ENCODE data around the gene BLID.

BLID gene

DNA sequence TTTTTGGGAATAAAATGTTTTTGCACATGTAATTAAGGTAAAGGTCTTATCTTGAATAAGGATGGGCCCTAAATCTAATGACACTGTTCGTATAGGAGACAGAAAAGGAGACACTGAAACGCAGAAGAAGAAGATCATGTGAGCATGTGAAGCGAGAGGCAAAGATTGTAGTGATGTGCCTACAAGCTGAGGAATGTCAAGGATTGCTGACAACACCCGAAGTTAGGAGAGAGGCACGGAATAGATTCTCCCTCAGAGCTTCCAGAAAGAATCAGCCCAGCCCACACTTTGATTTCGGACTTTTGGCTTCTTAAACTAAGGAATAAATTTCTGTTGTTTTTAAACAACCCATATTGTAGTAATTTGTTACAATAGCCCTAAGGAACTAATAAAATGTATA lies 4.1 kb upstream of the BLID start:
- no peaks in the 10 kb centered on the region for H3K27me3 Mint-ChIP-seq
- H3K4me3 Mint-ChIP-seq = no peak overlapping the region
- no peaks in the 10 kb centered on the region for H3K4me1 Mint-ChIP-seq
- H3K36me3 Mint-ChIP-seq = no peaks in the 10 kb centered on the region
- H3K27ac Mint-ChIP-seq = no peak overlapping the region
- no peaks in the 10 kb centered on the region for H3K9me3 Mint-ChIP-seq

DNA sequence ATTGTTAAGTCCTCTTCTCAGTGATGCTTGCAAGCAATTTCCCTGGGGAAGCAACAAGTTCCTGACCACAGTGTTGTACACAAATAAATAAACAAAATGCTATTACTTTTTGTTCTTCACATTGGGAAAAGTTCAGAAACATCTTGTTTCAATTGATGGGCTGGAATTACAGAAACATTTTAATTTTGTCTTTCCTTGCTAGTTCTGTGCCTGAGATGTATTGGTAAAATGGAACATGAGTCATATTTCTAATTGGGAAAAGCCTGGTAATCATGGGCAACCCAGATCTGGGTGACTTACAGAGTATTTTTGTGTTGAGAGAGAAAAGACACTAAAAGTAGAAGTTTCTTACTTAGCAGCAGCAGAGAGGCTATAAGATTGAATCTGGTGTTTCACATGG lies 576 bp upstream of the BLID start:
- no peaks in the 10 kb centered on the region for H3K4me1 Mint-ChIP-seq

DNA sequence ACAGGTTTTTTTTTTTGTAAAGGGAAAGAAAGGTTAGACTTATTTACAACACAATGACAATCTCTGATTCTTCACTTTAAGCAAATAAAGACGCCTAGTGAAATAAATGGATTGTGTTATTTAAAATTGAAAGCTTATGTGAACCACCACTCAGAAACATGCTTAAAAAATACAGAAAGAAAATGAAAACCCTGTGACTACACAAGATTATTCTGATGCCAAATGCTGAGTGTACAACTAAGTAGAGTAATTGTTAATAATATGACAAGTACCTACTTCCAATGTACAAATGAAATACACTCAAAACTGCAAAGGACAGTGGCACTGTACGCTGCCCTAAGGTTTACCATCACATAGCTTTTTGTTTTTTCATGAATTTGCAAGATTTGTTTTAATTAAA lies 1.0 kb downstream of the BLID start:
- no peaks in the 10 kb centered on the region for H3K36me3 Mint-ChIP-seq
- H3K4me1 Mint-ChIP-seq = no peaks in the 10 kb centered on the region
- H3K4me3 Mint-ChIP-seq = no peak overlapping the region
- H3K9me3 Mint-ChIP-seq = no peaks in the 10 kb centered on the region
- no peak overlapping the region for H3K27ac Mint-ChIP-seq
- peaks cover 3% of the 10 kb centered on the region for H3K27me3 Mint-ChIP-seq

More for the DNA sequence above, 576 bp upstream of the BLID start:
- Mint-ChIP-seq H3K9me3 (no peaks in the 10 kb centered on the region), H3K4me3 (no peak overlapping the region), H3K27me3 (peaks cover 3% of the 10 kb centered on the region), H3K27ac (no peak overlapping the region), H3K36me3 (no peaks in the 10 kb centered on the region)

DNA sequence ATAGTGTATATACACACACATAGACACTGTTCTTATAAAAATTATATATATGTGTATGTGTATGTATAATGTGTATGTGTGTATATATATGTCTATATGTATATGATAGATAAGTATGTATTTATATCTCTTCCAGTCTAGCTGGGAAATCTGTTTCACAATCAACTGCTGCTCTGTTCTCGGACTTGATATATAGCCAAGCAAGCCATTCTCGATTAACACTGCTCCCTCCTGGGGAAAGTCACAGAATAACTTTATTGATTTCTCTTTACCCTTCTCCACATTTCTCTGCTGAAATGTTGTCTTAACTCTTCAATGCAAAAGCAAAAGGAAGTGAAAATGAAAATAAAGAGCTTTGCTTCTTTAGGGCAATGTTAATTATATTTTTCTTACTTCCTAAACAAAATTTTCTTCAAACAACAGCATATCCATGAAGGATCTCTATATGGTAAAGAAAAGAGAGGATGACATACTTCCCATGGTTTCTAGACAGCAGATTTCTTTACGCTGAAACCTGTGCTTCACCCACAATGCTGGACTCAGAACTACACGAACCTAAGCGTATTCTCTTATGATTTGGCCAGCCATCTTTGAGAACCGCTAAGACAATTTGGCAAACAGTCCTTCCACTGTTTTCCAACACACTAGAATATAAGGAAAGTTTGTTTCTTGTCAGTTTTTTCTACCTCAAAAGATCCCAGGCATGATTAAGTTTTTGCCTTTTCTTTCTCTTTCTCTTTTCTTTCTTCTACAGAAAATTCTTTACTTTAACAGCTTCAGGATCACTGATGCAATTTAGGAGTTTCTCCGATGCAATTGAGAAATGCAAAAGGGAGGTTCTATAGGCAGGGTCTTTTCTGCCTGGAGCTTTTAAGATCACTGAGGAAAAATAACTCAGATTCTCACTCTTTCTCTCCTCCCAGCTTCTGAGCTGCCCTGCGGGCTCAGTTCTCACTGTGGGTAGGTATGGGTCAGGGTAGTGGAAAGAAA lies 1.9 kb downstream of the BLID start:
- Mint-ChIP-seq H3K27me3 (peaks cover 3% of the 10 kb centered on the region), H3K36me3 (no peaks in the 10 kb centered on the region), H3K9me3 (no peaks in the 10 kb centered on the region), H3K4me3 (no peak overlapping the region), H3K4me1 (no peaks in the 10 kb centered on the region), H3K27ac (no peak overlapping the region)

DNA sequence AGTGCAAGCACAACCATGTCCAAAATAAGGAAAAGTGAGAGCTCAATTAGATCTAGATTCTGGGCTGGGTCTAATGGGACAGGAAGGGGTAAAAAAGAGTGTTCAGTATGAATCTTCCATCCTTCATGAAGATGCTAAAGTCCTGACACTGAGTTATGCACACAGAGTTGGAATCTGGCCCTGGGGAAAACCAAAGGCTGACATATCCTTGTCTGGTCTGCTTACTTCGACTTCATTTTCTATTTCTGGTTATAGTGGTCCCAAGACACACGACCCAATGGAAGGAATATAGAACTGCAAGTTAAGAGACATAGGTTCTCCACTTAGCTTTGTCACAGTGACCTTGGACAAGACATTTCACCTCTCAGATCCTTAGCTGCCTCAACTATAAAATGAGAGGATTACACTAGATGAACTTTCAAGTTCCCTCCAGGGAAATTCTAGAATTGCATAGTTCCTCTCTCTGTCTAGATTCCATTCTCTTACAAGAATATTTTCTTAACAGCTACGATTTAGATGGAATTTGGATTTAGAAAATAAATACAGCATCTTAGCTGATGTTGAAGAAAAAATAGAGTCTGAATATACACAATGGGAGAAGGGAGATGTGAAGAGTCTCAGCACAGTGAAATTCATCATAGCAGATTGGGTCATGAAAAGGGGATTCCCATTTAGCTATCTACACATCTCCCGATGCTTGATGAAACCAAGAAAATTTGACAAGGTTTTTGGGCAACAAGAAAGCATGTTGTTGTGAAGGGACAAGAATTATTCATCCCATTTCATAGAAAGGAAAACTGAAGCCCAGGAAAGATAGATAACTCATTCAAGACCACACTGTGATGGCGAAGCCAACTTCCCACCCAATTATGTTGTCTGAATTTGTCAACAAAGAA lies 3.3 kb downstream of the BLID start:
- Mint-ChIP-seq H3K9me3 (no peaks in the 10 kb centered on the region), H3K4me1 (no peaks in the 10 kb centered on the region), H3K36me3 (no peaks in the 10 kb centered on the region), H3K4me3 (no peak overlapping the region), H3K27me3 (peaks cover 3% of the 10 kb centered on the region), H3K27ac (no peak overlapping the region)

DNA sequence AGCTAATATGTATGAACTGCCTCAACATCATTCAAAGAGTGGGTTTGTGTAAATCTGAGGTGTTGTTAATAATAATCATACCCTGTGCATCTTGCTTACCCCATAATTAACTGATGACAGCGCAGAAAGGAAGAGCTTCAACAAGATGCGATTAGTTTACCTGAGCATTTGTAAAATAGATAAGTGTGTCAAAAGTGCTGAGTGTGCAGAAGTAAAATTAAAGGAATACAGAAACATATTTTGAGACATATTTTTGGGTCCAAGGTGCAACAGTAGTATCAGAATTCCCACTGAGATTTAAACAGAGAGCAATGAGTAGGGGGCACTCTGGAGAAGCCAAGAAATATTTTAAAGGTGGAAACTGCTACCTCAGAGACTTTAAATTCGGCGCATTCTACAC lies 6.1 kb downstream of the BLID start:
- Mint-ChIP-seq H3K27ac (no peak overlapping the region), H3K27me3 (peaks cover 7% of the 10 kb centered on the region), H3K4me1 (no peaks in the 10 kb centered on the region), H3K9me3 (no peaks in the 10 kb centered on the region), H3K36me3 (no peaks in the 10 kb centered on the region), H3K4me3 (no peak overlapping the region)

DNA sequence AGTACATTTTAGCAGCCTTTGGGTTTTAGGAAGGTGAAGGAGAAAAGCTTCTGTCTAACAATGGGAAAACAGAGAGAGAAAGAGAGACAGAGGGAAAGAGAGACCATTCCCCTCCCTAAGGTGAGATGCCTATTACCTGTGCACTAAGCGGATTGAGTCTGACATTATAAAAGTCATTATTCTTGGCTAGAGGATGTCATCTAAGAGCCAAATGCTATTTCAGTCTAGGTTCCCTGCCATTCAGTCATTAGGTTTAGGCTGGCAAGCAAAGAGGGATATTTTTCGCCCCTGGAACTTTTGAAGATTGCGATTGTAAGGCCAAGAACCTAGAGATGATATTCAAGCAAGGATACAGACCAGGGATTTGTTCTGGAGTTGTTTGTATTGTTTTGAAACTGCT lies 7.2 kb downstream of the BLID start:
- no peak overlapping the region for H3K27ac Mint-ChIP-seq
- H3K4me1 Mint-ChIP-seq = no peaks in the 10 kb centered on the region
- H3K27me3 Mint-ChIP-seq = peaks cover 7% of the 10 kb centered on the region
- no peaks in the 10 kb centered on the region for H3K36me3 Mint-ChIP-seq
- no peak overlapping the region for H3K4me3 Mint-ChIP-seq
- H3K9me3 Mint-ChIP-seq = no peaks in the 10 kb centered on the region

DNA sequence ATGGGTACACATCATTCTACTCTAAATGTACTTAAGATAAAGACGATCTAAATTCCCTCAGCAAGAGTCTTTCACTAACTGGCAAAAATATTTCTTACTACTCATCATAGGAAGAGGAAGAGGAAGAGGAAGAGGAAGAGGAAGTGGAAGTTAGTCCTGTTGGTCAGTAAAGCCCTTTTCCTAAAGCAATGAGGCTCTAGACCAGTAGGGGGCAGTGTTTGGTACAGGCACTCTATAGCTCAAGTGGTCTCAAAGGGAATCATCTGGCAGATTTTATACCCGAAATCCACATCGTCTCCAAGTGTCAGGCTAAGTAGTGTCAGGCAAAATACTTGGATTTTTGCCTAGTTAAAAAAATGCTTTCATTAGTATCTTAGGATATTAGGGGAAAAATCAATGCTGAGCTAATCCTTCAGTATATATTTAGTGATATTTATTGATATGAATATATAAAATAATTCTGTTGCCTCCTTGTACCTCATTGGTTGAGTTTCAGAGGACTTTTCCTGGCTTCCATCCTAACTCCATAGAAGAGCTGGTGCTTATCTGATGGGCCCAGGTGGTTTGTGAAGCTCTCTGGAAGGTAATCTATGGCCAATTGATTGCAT lies 7.7 kb downstream of the BLID start:
- Mint-ChIP-seq H3K27me3 (peaks cover 7% of the 10 kb centered on the region), H3K27ac (no peak overlapping the region), H3K9me3 (no peaks in the 10 kb centered on the region), H3K36me3 (no peaks in the 10 kb centered on the region), H3K4me3 (no peak overlapping the region), H3K4me1 (no peaks in the 10 kb centered on the region)

DNA sequence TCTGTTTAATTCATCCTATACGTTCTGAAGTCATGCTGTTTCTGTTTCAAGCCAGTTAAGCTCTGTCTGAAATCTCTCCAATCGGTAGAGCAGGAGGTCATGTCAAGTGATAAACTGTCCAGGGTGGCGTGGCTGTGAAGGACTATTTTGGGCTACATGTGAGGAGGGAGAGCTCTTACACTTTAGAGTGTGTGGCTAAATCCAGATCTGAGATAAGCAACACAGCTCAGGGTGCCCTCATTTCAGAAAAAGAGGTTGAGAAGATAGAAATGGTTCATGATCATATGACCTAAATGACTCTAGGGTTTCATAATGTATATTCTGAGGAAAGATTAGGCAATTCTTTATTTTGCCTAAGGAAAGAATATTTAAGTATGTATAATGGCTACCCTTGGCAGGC lies 8.4 kb downstream of the BLID start:
- H3K4me1 Mint-ChIP-seq = no peaks in the 10 kb centered on the region
- H3K4me3 Mint-ChIP-seq = no peak overlapping the region
- H3K36me3 Mint-ChIP-seq = no peaks in the 10 kb centered on the region
- peaks cover 6% of the 10 kb centered on the region for H3K27me3 Mint-ChIP-seq
- no peak overlapping the region for H3K27ac Mint-ChIP-seq
- H3K9me3 Mint-ChIP-seq = no peaks in the 10 kb centered on the region

DNA sequence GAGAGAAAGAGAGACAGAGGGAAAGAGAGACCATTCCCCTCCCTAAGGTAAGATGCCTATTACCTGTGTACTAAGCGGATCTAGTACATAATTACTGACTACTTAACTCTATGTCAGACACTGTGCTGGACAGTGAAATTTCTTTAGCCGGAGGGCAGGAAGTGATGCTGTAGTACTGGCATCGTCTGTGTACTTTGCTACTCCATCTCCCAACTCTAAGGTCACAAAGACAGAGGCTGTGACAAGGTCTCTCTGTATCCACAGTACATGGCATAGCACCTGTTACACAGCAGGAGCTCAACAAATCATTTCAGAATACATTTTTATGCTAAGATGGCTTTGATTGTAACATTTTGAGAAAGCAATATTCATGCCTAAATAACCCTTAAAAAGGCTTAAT lies 9.0 kb downstream of the BLID start:
- no peaks in the 10 kb centered on the region for H3K4me1 Mint-ChIP-seq
- no peak overlapping the region for H3K4me3 Mint-ChIP-seq
- no peaks in the 10 kb centered on the region for H3K9me3 Mint-ChIP-seq
- peaks cover 4% of the 10 kb centered on the region for H3K27me3 Mint-ChIP-seq
- no peaks in the 10 kb centered on the region for H3K36me3 Mint-ChIP-seq
- H3K27ac Mint-ChIP-seq = no peak overlapping the region

DNA sequence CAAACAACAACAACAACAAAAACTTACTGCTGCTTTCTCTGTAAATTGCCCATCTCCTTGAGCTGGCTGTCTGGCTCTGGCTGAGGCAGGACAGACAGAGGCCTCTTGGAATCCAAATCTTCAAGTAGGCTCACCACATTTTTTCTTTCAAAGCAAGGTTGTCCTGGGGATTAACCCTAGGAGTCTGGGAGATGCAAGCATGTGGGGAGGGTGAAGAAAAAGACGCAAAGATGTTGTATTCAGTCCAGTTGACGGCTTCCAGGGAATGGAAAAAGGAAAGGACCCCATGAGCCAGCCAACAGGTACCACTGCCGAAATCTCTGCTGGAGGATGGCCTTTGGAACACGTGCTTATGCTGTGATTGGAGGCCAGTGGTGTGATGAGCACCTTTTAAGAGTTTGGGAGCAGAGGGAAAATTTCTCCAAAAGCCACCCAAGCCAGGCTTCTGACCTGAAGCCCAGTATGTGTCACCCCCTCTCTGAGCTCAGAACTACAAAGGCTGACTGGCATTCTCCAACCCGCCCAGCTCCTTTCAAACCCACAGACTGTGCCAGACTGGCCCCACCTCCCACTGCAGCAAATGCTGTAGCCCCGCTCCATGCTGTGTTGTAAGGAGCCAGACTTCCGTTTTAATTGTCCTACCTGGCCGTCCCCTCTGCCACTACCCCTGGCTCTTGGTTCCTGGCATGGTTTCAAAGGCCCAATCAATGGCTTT lies 10.8 kb downstream of the BLID start:
- peaks cover 10% of the 10 kb centered on the region for H3K27me3 Mint-ChIP-seq
- no peaks in the 10 kb centered on the region for H3K36me3 Mint-ChIP-seq

DNA sequence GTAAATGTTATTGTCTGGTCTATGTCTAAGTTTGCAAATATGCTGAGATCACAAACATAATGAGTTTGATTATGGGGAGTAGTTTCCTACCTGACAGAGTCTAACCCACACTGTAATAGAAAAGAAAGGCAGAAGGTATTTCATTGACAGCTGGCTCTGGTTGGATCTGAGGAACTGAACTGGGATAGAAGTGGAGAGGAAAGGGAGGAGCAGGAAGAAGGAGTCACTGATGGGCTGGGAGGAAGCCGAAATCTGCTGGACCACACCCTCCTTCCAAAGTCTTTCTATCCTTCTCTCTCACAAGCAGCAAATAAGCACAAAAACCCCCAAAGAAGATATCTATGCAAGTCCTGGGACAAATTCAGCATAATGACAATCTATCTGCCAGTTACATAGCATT lies 11.7 kb downstream of the BLID start:
- Mint-ChIP-seq H3K9me3 (peaks cover 5% of the 10 kb centered on the region), H3K36me3 (no peaks in the 10 kb centered on the region), H3K4me1 (peaks cover 17% of the 10 kb centered on the region), H3K4me3 (no peak overlapping the region), H3K27me3 (peaks cover 17% of the 10 kb centered on the region), H3K27ac (no peak overlapping the region)

More for the DNA sequence above, 10.8 kb downstream of the BLID start:
- Mint-ChIP-seq H3K27ac (no peak overlapping the region), H3K4me1 (peaks cover 11% of the 10 kb centered on the region), H3K4me3 (no peak overlapping the region), H3K9me3 (peaks cover under 1% of the 10 kb centered on the region)

DNA sequence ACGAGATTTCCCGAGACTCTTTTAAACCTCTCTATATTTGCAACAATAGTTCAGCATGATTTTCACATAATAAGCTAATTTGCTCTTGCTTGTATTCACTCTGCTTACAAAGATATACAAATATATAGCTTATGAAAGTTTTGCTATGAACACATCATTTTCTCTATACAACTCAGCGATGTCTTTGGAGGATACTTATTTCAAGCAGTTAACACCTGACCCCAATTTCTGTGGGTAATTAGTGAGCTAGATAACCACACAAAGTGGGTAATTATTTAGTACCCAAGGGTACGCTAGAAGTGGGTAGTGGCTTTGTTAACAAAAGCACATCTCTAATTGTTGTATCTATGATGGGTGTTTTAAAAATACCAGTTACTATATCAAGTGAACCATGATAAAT lies 12.3 kb downstream of the BLID start:
- Mint-ChIP-seq H3K9me3 (peaks cover 5% of the 10 kb centered on the region), H3K27me3 (peaks cover 19% of the 10 kb centered on the region), H3K4me3 (no peak overlapping the region), H3K27ac (no peak overlapping the region), H3K4me1 (peaks cover 17% of the 10 kb centered on the region), H3K36me3 (no peaks in the 10 kb centered on the region)

DNA sequence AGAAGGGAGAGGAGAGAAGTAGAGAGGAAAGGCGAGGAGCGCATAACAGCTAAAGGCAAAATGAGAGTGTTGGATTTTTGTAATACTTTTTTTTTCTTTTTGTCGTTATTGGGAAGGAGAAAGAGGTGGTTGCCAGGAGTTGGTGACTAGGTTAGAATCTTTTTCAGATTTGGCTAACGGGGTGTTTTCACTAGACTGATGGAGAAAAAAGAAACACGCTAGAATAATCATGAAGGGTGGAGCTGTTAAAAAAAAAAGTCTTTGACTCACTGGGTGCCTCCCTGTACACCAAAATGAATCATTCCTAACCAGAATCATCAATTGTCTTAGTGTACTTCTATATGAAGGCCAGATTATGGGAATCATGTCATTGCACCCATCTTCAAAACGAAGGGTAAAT lies 12.7 kb downstream of the BLID start:
- H3K4me1 Mint-ChIP-seq = peaks cover 17% of the 10 kb centered on the region
- no peak overlapping the region for H3K27ac Mint-ChIP-seq
- H3K36me3 Mint-ChIP-seq = no peaks in the 10 kb centered on the region
- no peak overlapping the region for H3K4me3 Mint-ChIP-seq
- peaks cover 5% of the 10 kb centered on the region for H3K9me3 Mint-ChIP-seq
- peaks cover 19% of the 10 kb centered on the region for H3K27me3 Mint-ChIP-seq

DNA sequence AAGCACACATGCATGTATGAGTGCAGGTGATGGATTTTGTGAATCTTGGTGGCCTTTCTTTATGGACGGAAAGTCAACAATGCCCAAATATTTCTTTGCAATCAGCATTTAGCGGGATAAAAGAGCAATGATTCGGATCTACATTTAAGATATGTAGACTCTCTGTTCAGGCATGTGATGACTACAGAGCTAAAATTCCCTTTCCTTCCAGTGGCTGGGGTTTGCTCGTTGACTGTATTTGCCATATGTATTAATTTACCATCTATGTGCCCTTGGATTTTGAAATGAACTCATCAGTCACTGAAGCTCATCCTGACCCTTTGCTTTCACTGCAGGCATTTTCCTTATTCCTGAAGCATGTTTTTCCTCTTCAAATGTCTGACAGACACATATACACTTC lies 13.6 kb downstream of the BLID start:
- peaks cover 17% of the 10 kb centered on the region for H3K4me1 Mint-ChIP-seq
- H3K9me3 Mint-ChIP-seq = peaks cover 5% of the 10 kb centered on the region
- no peak overlapping the region for H3K27ac Mint-ChIP-seq
- H3K4me3 Mint-ChIP-seq = no peak overlapping the region
- no peaks in the 10 kb centered on the region for H3K36me3 Mint-ChIP-seq
- peaks cover 28% of the 10 kb centered on the region for H3K27me3 Mint-ChIP-seq

All from activated naive CD4-positive, alpha-beta T cell treated with anti-CD3 and anti-CD28 coated beads, Interleukin-2, amount 50 U/mL, for 24 hours (primary cell).